Hepatocyte (in vitro differentiated cells): Measurements from ENCODE around the gene HM13.

Experiments
- EZH2 ChIP-seq: fragments of 200-600 bp; sonication (generic); IDR thresholded peaks from 2 replicates; pipeline ENCODE4 v1.6.1; 2016; ENCODE audit warnings: antibody characterized with exemption, mild to moderate bottlenecking, borderline replicate concordance
- EZH2phosphoT487 ChIP-seq: fragments of 200-600 bp; sonication (generic); IDR thresholded peaks from one replicate; pipeline ENCODE4 v1.6.1; 2018; ENCODE audit warnings: antibody characterized with exemption, mild to moderate bottlenecking, low read depth, moderate library complexity; ENCODE audit not compliant: unreplicated experiment, severe bottlenecking
- TF ChIP-seq, protein P1 (sequence below): fragments of 200-600 bp; sonication (generic); IDR thresholded peaks from 2 replicates; pipeline ENCODE4 v1.5.1; 2016; ENCODE audit warnings: antibody characterized with exemption, mild to moderate bottlenecking; ENCODE audit not compliant: poor library complexity

DNA sequence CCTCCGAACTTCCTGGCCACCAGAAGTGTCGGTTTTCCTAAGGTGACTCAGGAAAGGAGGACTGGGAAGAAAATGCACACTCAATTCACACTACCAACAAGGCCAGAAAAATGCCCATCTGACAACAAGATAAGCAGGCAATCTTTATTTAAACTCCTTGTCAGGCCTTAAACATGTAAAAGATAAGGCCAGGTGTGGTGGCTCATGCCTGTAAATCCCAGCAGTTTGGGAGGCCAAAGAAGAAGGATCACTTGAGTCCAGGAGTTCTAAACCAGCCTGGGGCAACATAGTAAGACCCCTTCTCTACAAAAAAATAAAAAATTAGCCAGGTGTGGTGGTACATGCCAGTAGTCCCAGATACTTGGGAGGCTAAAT lies 83.2 kb downstream of the HM13 start:
- TF ChIP-seq EZH2 (no peak), EZH2phosphoT487 (no peak)
- TF ChIP-seq, protein P1, sequence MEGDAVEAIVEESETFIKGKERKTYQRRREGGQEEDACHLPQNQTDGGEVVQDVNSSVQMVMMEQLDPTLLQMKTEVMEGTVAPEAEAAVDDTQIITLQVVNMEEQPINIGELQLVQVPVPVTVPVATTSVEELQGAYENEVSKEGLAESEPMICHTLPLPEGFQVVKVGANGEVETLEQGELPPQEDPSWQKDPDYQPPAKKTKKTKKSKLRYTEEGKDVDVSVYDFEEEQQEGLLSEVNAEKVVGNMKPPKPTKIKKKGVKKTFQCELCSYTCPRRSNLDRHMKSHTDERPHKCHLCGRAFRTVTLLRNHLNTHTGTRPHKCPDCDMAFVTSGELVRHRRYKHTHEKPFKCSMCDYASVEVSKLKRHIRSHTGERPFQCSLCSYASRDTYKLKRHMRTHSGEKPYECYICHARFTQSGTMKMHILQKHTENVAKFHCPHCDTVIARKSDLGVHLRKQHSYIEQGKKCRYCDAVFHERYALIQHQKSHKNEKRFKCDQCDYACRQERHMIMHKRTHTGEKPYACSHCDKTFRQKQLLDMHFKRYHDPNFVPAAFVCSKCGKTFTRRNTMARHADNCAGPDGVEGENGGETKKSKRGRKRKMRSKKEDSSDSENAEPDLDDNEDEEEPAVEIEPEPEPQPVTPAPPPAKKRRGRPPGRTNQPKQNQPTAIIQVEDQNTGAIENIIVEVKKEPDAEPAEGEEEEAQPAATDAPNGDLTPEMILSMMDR: no peak
